Fibroblast of pulmonary artery (primary cell): Measurements from ENCODE around the gene ANKS1B.
"Not testable (repeated sequence)": the region's sequence is repeated elsewhere in the genome, so short reads cannot be mapped to it uniquely, and the experiment has no call there.

Source experiments
- DNase-seq: peaks from one replicate; pipeline ENCODE4 v3.0.0-alpha.2; 2010; ENCODE audit warnings: low read depth
- H3K4me3 ChIP-seq: replicated peaks from 2 replicates; pipeline ENCODE4 v1.5.1; 2011; ENCODE audit warnings: low read depth, mild to moderate bottlenecking, control low read depth, low read length, moderate library complexity
- TF ChIP-seq, protein P1 (sequence below): IDR thresholded peaks from 2 replicates; pipeline ENCODE4 v1.5.1; 2011; ENCODE audit warnings: mild to moderate bottlenecking, control low read depth, low read length, inconsistent platforms; ENCODE audit errors: missing control alignments

ANKS1B gene

GRCh38 chr12:98852181-98852580, 1132.6 kb downstream of the ANKS1B start:
- DNase-seq: no peak
- H3K4me3 ChIP-seq: no peak overlapping the region
- TF ChIP-seq, protein P1, sequence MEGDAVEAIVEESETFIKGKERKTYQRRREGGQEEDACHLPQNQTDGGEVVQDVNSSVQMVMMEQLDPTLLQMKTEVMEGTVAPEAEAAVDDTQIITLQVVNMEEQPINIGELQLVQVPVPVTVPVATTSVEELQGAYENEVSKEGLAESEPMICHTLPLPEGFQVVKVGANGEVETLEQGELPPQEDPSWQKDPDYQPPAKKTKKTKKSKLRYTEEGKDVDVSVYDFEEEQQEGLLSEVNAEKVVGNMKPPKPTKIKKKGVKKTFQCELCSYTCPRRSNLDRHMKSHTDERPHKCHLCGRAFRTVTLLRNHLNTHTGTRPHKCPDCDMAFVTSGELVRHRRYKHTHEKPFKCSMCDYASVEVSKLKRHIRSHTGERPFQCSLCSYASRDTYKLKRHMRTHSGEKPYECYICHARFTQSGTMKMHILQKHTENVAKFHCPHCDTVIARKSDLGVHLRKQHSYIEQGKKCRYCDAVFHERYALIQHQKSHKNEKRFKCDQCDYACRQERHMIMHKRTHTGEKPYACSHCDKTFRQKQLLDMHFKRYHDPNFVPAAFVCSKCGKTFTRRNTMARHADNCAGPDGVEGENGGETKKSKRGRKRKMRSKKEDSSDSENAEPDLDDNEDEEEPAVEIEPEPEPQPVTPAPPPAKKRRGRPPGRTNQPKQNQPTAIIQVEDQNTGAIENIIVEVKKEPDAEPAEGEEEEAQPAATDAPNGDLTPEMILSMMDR: no peak

DNA sequence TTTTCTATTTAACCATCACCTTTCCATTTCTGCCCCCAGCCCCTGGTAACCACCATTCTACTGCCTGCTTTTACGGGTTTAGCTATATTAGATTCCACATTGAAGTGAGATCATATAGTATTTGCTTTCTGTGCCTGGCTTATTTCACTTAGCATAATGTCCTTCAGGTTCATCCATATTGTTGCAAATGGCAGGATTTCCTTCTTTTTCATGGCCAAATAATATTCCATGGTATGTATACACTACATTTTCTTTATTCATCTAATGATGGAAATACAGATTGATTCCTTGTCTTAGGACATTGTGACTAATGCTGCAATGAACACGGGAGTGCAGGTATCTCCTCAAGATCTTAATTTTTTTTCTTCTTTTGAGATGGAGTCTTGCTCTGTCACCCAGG, 1137.5 kb downstream of the ANKS1B start:
- DNase-seq: no peak
- TF ChIP-seq, protein P1: no peak
- no peak overlapping the region for H3K4me3 ChIP-seq

DNA sequence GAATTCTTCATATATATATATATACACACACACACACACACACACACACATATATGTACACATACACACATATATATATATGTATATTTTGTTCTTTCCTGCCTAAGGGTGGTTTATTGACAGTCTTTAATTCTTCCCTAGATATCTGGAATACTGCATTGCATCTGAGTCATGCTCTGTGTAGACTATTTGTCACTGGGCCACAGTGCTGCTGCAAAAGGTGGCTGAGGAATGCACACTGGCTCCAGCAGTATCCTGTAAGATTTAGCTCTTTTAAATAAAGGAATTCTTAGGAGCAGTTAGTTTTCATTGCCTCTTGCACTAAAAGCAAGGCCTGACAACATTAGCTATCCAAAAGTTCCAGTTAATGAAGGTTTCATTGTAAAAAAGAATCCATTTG, 1138.8 kb downstream of the ANKS1B start:
- DNase-seq: no peak
- TF ChIP-seq, protein P1: no peak

DNA sequence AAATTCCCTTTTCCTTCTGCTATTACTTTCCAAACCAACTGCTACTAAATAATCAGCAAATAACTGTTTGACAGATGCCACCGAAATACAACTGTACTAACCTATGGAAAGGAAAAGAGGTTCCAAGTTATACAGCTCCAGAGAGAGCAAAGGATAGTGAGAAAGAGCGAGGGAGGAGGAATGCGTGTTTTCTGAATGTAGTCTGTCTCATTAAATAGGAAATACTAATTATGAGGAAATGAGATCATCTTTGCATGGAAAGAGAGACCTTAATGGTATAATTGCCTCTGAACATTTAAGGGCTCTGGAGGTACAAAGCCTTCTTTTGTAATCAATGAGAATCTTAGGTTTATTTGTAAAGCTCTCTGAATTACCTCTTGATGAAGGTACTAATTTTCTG, 1144.4 kb downstream of the ANKS1B start:
- TF ChIP-seq, protein P1: no peak
- no peak for DNase-seq
- H3K4me3 ChIP-seq: no peak overlapping the region

More for the DNA sequence above, 1138.8 kb downstream of the ANKS1B start:
- no peak overlapping the region for H3K4me3 ChIP-seq

DNA sequence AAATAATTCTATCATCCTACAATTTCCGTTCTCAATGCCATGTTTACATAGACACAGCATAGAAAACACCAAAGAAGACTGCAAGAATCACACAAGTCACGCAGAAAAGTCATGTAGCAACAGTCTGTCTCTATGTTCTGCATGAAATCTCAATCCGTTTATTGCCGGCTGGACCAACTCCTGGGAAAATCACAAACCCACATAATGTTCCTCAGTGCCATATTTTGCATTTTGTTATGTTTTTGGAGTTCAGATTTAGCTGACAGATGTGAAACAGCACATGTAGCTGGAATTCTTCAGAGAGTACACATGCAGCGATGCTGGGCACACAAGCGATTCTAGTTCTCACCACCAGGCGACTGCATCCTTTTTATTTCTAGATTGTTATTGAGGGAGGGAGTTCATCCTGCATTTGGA, 1146.5 kb downstream of the ANKS1B start:
- no peak overlapping the region for H3K4me3 ChIP-seq
- TF ChIP-seq, protein P1: peak; percentile 37
- DNase-seq: peak; percentile 2

- DNase-seq: peak; percentile 9
- not testable (repeated sequence) for H3K4me3 ChIP-seq
Observed at GRCh38 chr12:98837134-98837752, 1147.5 kb downstream of the ANKS1B start.

DNA sequence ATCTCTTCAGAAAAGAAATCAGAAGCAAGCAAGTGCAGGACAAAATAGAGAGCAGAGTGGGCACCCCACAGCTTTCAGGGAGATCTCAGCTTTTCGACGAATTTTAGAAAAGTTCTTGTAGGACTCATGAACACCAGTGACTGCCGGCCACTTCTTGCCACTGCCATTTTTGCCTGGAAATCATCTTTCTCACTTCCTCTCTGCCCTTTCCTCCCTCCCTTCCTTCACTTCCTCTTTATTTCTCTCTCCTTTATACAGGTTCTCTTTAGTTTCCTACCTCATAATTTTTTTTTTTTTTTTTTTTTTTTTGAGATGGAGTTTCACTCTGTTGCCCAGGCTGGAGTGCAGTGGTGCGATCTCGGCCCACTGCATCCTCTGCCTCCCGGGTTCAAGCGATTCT, 1154.1 kb downstream of the ANKS1B start:
- no peak overlapping the region for H3K4me3 ChIP-seq
- TF ChIP-seq, protein P1: no peak
- no peak for DNase-seq
